HCT116 (cell line): ENCODE data around the gene TMEM243.
"Not testable (repeated sequence)": the region's sequence is repeated elsewhere in the genome, so short reads cannot be mapped to it uniquely, and the experiment has no call there.

Experiments used
- ATF3 ChIP-seq: IDR thresholded peaks from 2 replicates; pipeline ENCODE4 v1.6.1; 2012
- CEBPB ChIP-seq: IDR thresholded peaks from 2 replicates; pipeline ENCODE4 v1.6.1; 2012; ENCODE audit warnings: low read depth
- CTCF ChIP-seq, 3 experiments: fragments of 200-600 bp in 1 of 3; sonication (generic) in 1 of 3; IDR thresholded peaks in 2 of 3; conservative IDR thresholded peaks in 1 of 3; 2 replicates each; pipeline ENCODE4 v1.5.1; 2012 to 2017; ENCODE audit warnings: low read depth in 2 of 3, low read length in 2 of 3, antibody characterized with exemption in 1 of 3, borderline replicate concordance in 1 of 3, control low read depth in 1 of 3, mild to moderate bottlenecking in 1 of 3, mixed read lengths in 1 of 3, mixed run types in 1 of 3, moderate library complexity in 1 of 3; ENCODE audit not compliant: insufficient read depth in 1 of 3
- ELF1 ChIP-seq: IDR thresholded peaks from 2 replicates; pipeline ENCODE4 v1.6.1; 2012; ENCODE audit warnings: low read depth, borderline replicate concordance
- EZH2 ChIP-seq: fragments of 200-600 bp; sonication (generic); IDR thresholded peaks from 2 replicates; pipeline ENCODE4 v1.6.1; 2017; ENCODE audit warnings: antibody characterized with exemption, mixed run types
- JUND ChIP-seq: IDR thresholded peaks from 2 replicates; pipeline ENCODE4 v1.6.1; 2012
- POLR2A ChIP-seq: IDR thresholded peaks from 2 replicates; pipeline ENCODE4 v1.7.0; 2011; ENCODE audit warnings: borderline replicate concordance; ENCODE audit not compliant: insufficient read depth, insufficient read length; ENCODE audit errors: extremely low read depth
- POLR2AphosphoS5 ChIP-seq: IDR thresholded peaks from 2 replicates; pipeline ENCODE4 v1.6.1; 2011; ENCODE audit warnings: mild to moderate bottlenecking, low read depth, low read length, moderate library complexity
- RAD21 ChIP-seq: IDR thresholded peaks from 2 replicates; pipeline ENCODE4 v1.6.1; 2012; ENCODE audit warnings: low read depth, mild to moderate bottlenecking
- SP1 ChIP-seq: IDR thresholded peaks from 2 replicates; pipeline ENCODE4 v1.6.1; 2012; ENCODE audit warnings: low read depth
- SRF ChIP-seq: IDR thresholded peaks from 2 replicates; pipeline ENCODE4 v1.6.1; 2012; ENCODE audit warnings: low read depth
- TCF7L2 ChIP-seq: IDR thresholded peaks from 2 replicates; pipeline ENCODE4 v1.7.0; 2011; ENCODE audit warnings: borderline replicate concordance, inconsistent platforms; ENCODE audit not compliant: insufficient read depth, insufficient read length; ENCODE audit errors: extremely low read depth
- TF ChIP-seq, protein P1 (sequence below): IDR thresholded peaks from 2 replicates; pipeline ENCODE4 v1.6.1; 2012; ENCODE audit warnings: low read depth

GRCh38 chr7:87205701-87206100, 13.8 kb downstream of the TMEM243 start:
- TF ChIP-seq TCF7L2; CTCF (IDR thresholded peaks at IDR 0.05 in 2 of 3, conservative IDR thresholded peaks at IDR 0.05 in 1 of 3; ENCODE audit: borderline replicate concordance in 1 of 3, insufficient read depth in 1 of 3, low read depth in 2 of 3, low read length in 2 of 3); JUND; RAD21; EZH2; POLR2A; ATF3; CEBPB; SRF; SP1; ELF1; POLR2AphosphoS5: not testable (repeated sequence)
- TF ChIP-seq, protein P1, sequence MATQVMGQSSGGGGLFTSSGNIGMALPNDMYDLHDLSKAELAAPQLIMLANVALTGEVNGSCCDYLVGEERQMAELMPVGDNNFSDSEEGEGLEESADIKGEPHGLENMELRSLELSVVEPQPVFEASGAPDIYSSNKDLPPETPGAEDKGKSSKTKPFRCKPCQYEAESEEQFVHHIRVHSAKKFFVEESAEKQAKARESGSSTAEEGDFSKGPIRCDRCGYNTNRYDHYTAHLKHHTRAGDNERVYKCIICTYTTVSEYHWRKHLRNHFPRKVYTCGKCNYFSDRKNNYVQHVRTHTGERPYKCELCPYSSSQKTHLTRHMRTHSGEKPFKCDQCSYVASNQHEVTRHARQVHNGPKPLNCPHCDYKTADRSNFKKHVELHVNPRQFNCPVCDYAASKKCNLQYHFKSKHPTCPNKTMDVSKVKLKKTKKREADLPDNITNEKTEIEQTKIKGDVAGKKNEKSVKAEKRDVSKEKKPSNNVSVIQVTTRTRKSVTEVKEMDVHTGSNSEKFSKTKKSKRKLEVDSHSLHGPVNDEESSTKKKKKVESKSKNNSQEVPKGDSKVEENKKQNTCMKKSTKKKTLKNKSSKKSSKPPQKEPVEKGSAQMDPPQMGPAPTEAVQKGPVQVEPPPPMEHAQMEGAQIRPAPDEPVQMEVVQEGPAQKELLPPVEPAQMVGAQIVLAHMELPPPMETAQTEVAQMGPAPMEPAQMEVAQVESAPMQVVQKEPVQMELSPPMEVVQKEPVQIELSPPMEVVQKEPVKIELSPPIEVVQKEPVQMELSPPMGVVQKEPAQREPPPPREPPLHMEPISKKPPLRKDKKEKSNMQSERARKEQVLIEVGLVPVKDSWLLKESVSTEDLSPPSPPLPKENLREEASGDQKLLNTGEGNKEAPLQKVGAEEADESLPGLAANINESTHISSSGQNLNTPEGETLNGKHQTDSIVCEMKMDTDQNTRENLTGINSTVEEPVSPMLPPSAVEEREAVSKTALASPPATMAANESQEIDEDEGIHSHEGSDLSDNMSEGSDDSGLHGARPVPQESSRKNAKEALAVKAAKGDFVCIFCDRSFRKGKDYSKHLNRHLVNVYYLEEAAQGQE: not testable (repeated sequence)
